IMR-90 (cell line): ENCODE results near the gene CLIC5. TPM values are rescaled to one million over a fixed set of nuclear protein-coding genes. Genes with fewer than 3 reads are reported as not detected.

Experiments
- ATAC-seq: fragments of 200-7000 bp; cut with Tn5 transposase; 2 replicates; pipeline ENCODE4 v1.9.1; 2020; ENCODE audit warnings: low read depth, mild to moderate bottlenecking, moderate library complexity
- BruUV-seq: library from RNA; stranded (reverse); fragments of 400-500 nt; replicated peaks from 2 replicates; lab custom pipeline; 2021; lab: Mats Ljungman, UMichigan
- CTCF ChIA-PET: fragments of 300-600 bp; formaldehyde crosslinking; extraction: SDS; loops from one replicate; lab custom pipeline; 2021; ENCODE audit warnings: antibody characterized with exemption; lab: Yijun Ruan, JAX
- POLR2A ChIA-PET: fragments of 300-600 bp; sonication (Branson Sonifier 250); formaldehyde crosslinking; loops from one replicate; lab custom pipeline; 2022; ENCODE audit warnings: antibody characterized with exemption; ENCODE audit not compliant: unreplicated experiment; lab: Charles Lee
- DNase-seq: peaks from one replicate; pipeline ENCODE4 v3.0.0; 2013
- H2AFZ ChIP-seq: replicated peaks from 2 replicates; pipeline ENCODE3; 2013; ENCODE audit warnings: low read length, mild to moderate bottlenecking; ENCODE audit not compliant: poor library complexity
- H2AK5ac ChIP-seq: 2 replicates; pipeline ENCODE4 v1.6.1; 2013; ENCODE audit warnings: low read depth, low read length, inconsistent platforms
- H2AK9ac ChIP-seq: replicated peaks from 2 replicates; pipeline ENCODE3; 2013; ENCODE audit warnings: mild to moderate bottlenecking, low read depth, low read length, moderate library complexity; ENCODE audit not compliant: poor library complexity
- H2BK120ac ChIP-seq: 2 replicates; pipeline ENCODE4 v1.6.1; 2013; ENCODE audit warnings: low read depth, low read length, inconsistent platforms
- H2BK15ac ChIP-seq: 3 replicates; pipeline ENCODE4 v1.6.1; 2013; ENCODE audit warnings: low read depth, low read length, inconsistent platforms
- H2BK20ac ChIP-seq: 2 replicates; pipeline ENCODE4 v1.6.1; 2013; ENCODE audit warnings: low read depth, mild to moderate bottlenecking, inconsistent platforms, low read length, moderate library complexity
- H2BK5ac ChIP-seq: 2 replicates; pipeline ENCODE4 v1.6.1; 2013; ENCODE audit warnings: mild to moderate bottlenecking, low read depth, low read length, inconsistent platforms; ENCODE audit not compliant: poor library complexity, severe bottlenecking
- H3K14ac ChIP-seq: replicated peaks from 2 replicates; pipeline ENCODE4 v1.6.1; 2013; ENCODE audit warnings: low read depth, low read length, inconsistent platforms
- H3K18ac ChIP-seq: 2 replicates; pipeline ENCODE4 v1.6.1; 2013; ENCODE audit warnings: low read depth, low read length, control low read depth
- H3K23ac ChIP-seq: 2 replicates; pipeline ENCODE4 v1.6.1; 2013; ENCODE audit warnings: low read depth, low read length, inconsistent platforms
- H3K27ac ChIP-seq: 2 replicates; pipeline ENCODE4 v1.5.1; 2013; ENCODE audit warnings: mild to moderate bottlenecking, control low read depth, low read length; ENCODE audit not compliant: insufficient read depth
- H3K27me3 ChIP-seq: 2 replicates; pipeline ENCODE4 v1.6.1; 2013; ENCODE audit warnings: low read length; ENCODE audit not compliant: control insufficient read depth, insufficient read depth
- H3K36me3 ChIP-seq: 2 replicates; pipeline ENCODE4 v1.6.1; 2013; ENCODE audit warnings: low read length, mixed read lengths; ENCODE audit not compliant: control insufficient read depth, insufficient read depth
- H3K4ac ChIP-seq: 2 replicates; pipeline ENCODE4 v1.6.1; 2013; ENCODE audit warnings: low read depth, low read length, inconsistent platforms
- H3K4me1 ChIP-seq: 2 replicates; pipeline ENCODE4 v1.6.1; 2013; ENCODE audit warnings: low read length, mixed read lengths; ENCODE audit not compliant: control insufficient read depth, insufficient read depth
- H3K4me2 ChIP-seq: 2 replicates; pipeline ENCODE4 v1.6.1; 2013; ENCODE audit warnings: low read depth, mild to moderate bottlenecking, control low read depth, low read length, moderate library complexity
- H3K4me3 ChIP-seq: 2 replicates; pipeline ENCODE4 v1.5.1; 2013; ENCODE audit warnings: low read depth, mild to moderate bottlenecking, control low read depth, low read length, moderate library complexity; ENCODE audit not compliant: insufficient read depth
- H3K56ac ChIP-seq: 2 replicates; pipeline ENCODE4 v1.6.1; 2013; ENCODE audit warnings: low read length, inconsistent platforms; ENCODE audit not compliant: insufficient read depth; ENCODE audit errors: extremely low read depth
- H3K79me1 ChIP-seq, 2 experiments: 2 replicates each; pipeline ENCODE4 v1.6.1; 2013; ENCODE audit warnings: low read length in 2 of 2, inconsistent platforms in 1 of 2, low read depth in 1 of 2
- H3K9ac ChIP-seq: 2 replicates; pipeline ENCODE4 v1.6.1; 2013; ENCODE audit warnings: low read depth, low read length, control low read depth
- H3K9me1 ChIP-seq: 2 replicates; pipeline ENCODE4 v1.6.1; 2013; ENCODE audit warnings: low read length, inconsistent platforms; ENCODE audit not compliant: insufficient read depth
- H3K9me3 ChIP-seq: 2 replicates; pipeline ENCODE4 v1.6.1; 2013; ENCODE audit warnings: low read length; ENCODE audit not compliant: control insufficient read depth, insufficient read depth
- H4K20me1 ChIP-seq: 2 replicates; pipeline ENCODE4 v1.6.1; 2013; ENCODE audit warnings: low read length, inconsistent platforms; ENCODE audit not compliant: insufficient read depth
- H4K5ac ChIP-seq: 2 replicates; pipeline ENCODE4 v1.6.1; 2013; ENCODE audit warnings: mild to moderate bottlenecking, low read depth, low read length, control low read depth
- H4K8ac ChIP-seq, 2 experiments: 2 replicates each; pipeline ENCODE4 v1.6.1; 2013; ENCODE audit warnings: low read depth in 2 of 2, low read length in 2 of 2, control low read depth in 1 of 2, inconsistent platforms in 1 of 2
- H4K91ac ChIP-seq: 2 replicates; pipeline ENCODE4 v1.6.1; 2013; ENCODE audit warnings: low read depth, low read length, inconsistent platforms; ENCODE audit not compliant: insufficient read depth
- MXI1 ChIP-seq: IDR thresholded peaks from 2 replicates; pipeline ENCODE4 v1.6.1; 2012; ENCODE audit warnings: low read depth, mild to moderate bottlenecking, low read length, moderate library complexity, borderline replicate concordance
- WGBS, 2 experiments: methylation state at CpG; one replicate each; pipeline versions ENCODE4 v1.1.5 to v1.1.7; 2013; ENCODE audit warnings: missing lambda C conversion rate in 2 of 2; ENCODE audit not compliant: insufficient read length in 1 of 2; ENCODE audit errors: extremely low coverage in 2 of 2; 5-methylcytosine and 5-hydroxymethylcytosine counted together
- dilution Hi-C: fragments of 300-500 bp; cut with HindIII; formaldehyde crosslinking; loops from one replicate; pipeline ENCODE4 v1.14.3; 2018; ENCODE audit warnings: low sequenced_read_pairs; ENCODE audit not compliant: unreplicated experiment
- in situ Hi-C: fragments of 300-500 bp; cut with MboI; formaldehyde crosslinking; loops from 3 replicates; pipeline ENCODE4 v1.14.3; 2019; ENCODE audit warnings: low sequenced_read_pairs, inconsistent platforms, mixed read lengths
- intact Hi-C: fragments of 100-400 bp; cut with micrococcal nuclease; formaldehyde crosslinking; loops from 2 replicates; pipeline ENCODE4 v1.10.0; 2022
- polyA plus RNA-seq, 3 experiments: library from polyadenylated mRNA; depleted of rRNA; stranded (reverse); fragments of >200 nt; gene quantifications; 2 replicates each; pipeline ENCODE4 v1.2.3, GENCODE V29; 2012; ENCODE audit warnings: low replicate concordance in 1 of 3
- total RNA-seq: library from RNA; depleted of rRNA; stranded (reverse); fragments of >200 nt; gene quantifications from 2 replicates; pipeline ENCODE4 v1.2.3, GENCODE V29; 2012

The CLIC5 gene
- total and polyA plus RNA-seq, 2 of the 4 experiments (the other 2 are of a cell fraction), result not detected

DNA sequence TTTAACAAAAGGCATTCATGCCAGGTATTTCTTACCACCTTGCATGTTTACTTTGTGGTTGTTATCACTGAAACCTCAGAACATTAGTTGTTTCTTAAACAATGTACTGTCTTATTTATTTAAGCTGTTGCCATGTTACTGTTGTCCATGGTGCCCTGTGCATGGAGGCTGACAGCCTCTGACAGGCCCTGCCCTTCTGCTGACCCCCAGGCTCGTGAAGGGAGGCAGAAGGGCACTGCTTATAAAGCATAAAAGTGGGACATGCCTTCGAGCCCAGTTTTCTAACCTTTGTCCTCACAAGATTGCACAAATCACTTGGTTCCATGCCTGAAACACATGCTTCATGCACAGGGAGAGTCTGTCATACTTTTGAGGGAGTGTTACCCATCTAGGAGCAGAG, 46.7 kb upstream of the CLIC5 start:
- no peak overlapping the region for H2AFZ ChIP-seq
- in situ Hi-C loops, result no loop called here
- H4K5ac ChIP-seq, result no peak overlapping the region
- no peak overlapping the region for H3K23ac ChIP-seq
- H3K27me3 ChIP-seq, result no peaks in the 10 kb centered on the region
- 0% methylated on average over 1 of the region's 2 CpGs; no CpG with 5 or more reads in 1 of the 2 experiments for WGBS, 2 experiments
- no peaks in the 10 kb centered on the region for H3K36me3 ChIP-seq
- no peak overlapping the region for H2BK20ac ChIP-seq
- no peaks in the 10 kb centered on the region for H3K4me1 ChIP-seq
- intact Hi-C loops, result no loop called here
- no peak for TF ChIP-seq MXI1
- no peaks in the 10 kb centered on the region for H3K79me1 ChIP-seq
- POLR2A ChIA-PET, result no interaction called here
- H3K4me2 ChIP-seq, result no peak overlapping the region
- no peaks in the 10 kb centered on the region for H3K9me1 ChIP-seq
- dilution Hi-C loops, result no loop called here
- no peak overlapping the region for H4K8ac ChIP-seq
- H4K91ac ChIP-seq, result no peak overlapping the region
- no peak for ATAC-seq
- H2BK15ac ChIP-seq, result no peak overlapping the region
- no peaks in the 10 kb centered on the region for H4K20me1 ChIP-seq
- H2AK9ac ChIP-seq, result no peak overlapping the region
- no peaks in the 10 kb centered on the region for H3K9me3 ChIP-seq
- CTCF ChIA-PET, result interaction anchor here (0.6 to 1.4 kb wide), 2 partner anchors 22 to 675 kb away, joined by 3 to 4 read pairs; no protein-coding TSS in a partner anchor
- H3K4ac ChIP-seq, result no peak overlapping the region
- H3K4me3 ChIP-seq, result no peak overlapping the region
- H3K14ac ChIP-seq, result no peak overlapping the region
- no peak overlapping the region for H3K27ac ChIP-seq
- H3K56ac ChIP-seq, result no peak overlapping the region
- H2BK120ac ChIP-seq, result no peak overlapping the region
- BruUV-seq, result no TSS peak
- H3K9ac ChIP-seq, result no peak overlapping the region
- H3K18ac ChIP-seq, result no peak overlapping the region
- DNase-seq, result no peak
- no peak overlapping the region for H2AK5ac ChIP-seq
- H2BK5ac ChIP-seq, result no peak overlapping the region
